HepG2 (cell line): ENCODE data around the gene GATA5. TPM values are rescaled to one million over a fixed set of nuclear protein-coding genes. Genes with fewer than 3 reads are reported as not detected.

Experiments used
- ATAC-seq: fragments of 200-7000 bp; cut with Tn5 transposase; 3 replicates; pipeline ENCODE4 v1.9.1; 2020; ENCODE audit warnings: mild to moderate bottlenecking, moderate library complexity
- BruUV-seq: library from RNA; stranded (reverse); fragments of 400-500 nt; replicated peaks from 2 replicates; lab custom pipeline; 2021; lab: Mats Ljungman, UMichigan
- CTCF ChIA-PET: fragments of 300-600 bp; formaldehyde crosslinking; extraction: SDS; loops from one replicate; lab custom pipeline; 2021; ENCODE audit warnings: low total read pairs, inconsistent platforms, low intra/inter-chr PET ratio; lab: Yijun Ruan, JAX
- POLR2A ChIA-PET: fragments of 350-600 bp; sonication (Branson Sonifier 250); formaldehyde crosslinking; loops from one replicate; lab custom pipeline; 2020; ENCODE audit warnings: antibody characterized with exemption, inconsistent platforms; lab: Yijun Ruan, JAX
- DNase-seq: peaks from one replicate; pipeline ENCODE4 v3.0.0-alpha.2; 2015; ENCODE audit warnings: low spot score
- FAIRE-seq: peaks from 3 replicates; lab custom pipeline; 2011; peaks lifted over from hg19 to GRCh38; lab: Jason Lieb, UNC
- H2AFZ ChIP-seq: one replicate; pipeline ENCODE4 v1.6.1; 2011; ENCODE audit warnings: low read length, inconsistent platforms
- H3K27ac ChIP-seq: fragments of 300-600 bp; 3 replicates; pipeline ENCODE4 v1.8.0; 2011; ENCODE audit warnings: mixed run types, mild to moderate bottlenecking, mixed read lengths, low read length, inconsistent platforms; ENCODE audit not compliant: insufficient read depth; ENCODE audit errors: extremely low read length
- H3K27me3 ChIP-seq, 2 experiments: fragments of 200-600 bp in 1 of 2; 2 replicates in 1 of 2; 3 replicates in 1 of 2; pipeline versions ENCODE4 v1.6.0 to v1.8.0; 2011; ENCODE audit warnings: low read length in 2 of 2, mild to moderate bottlenecking in 2 of 2, moderate library complexity in 2 of 2, inconsistent platforms in 1 of 2; ENCODE audit not compliant: insufficient read depth in 2 of 2, control insufficient read depth in 1 of 2
- H3K36me3 ChIP-seq, 2 experiments: fragments of 200-600 bp in 1 of 2; replicated peaks in 1 of 2; 2 replicates in 1 of 2; 3 replicates in 1 of 2; pipeline versions ENCODE4 v1.5.1 to v1.8.0; 2011; ENCODE audit warnings: low read length in 2 of 2, inconsistent platforms in 1 of 2; ENCODE audit not compliant: insufficient read depth in 2 of 2, control insufficient read depth in 1 of 2
- H3K4me1 ChIP-seq: 2 replicates; pipeline ENCODE4 v1.5.1; 2012; ENCODE audit warnings: low read length, inconsistent platforms; ENCODE audit not compliant: insufficient read depth
- H3K4me2 ChIP-seq: 2 replicates; pipeline ENCODE4 v1.6.0; 2011; ENCODE audit warnings: low read depth, low read length, inconsistent platforms
- H3K4me3 ChIP-seq, 3 experiments: fragments of 200-600 bp in 1 of 3; sonication (generic), shearing (Covaris generic) in 1 of 3; replicated peaks in 1 of 3; 2 replicates each; pipeline ENCODE4 v1.5.1; 2011 to 2016; ENCODE audit warnings: low read length in 3 of 3, inconsistent platforms in 2 of 3, low read depth in 2 of 3, mild to moderate bottlenecking in 2 of 3, control low read depth in 1 of 3, mixed read lengths in 1 of 3; ENCODE audit not compliant: insufficient read depth in 1 of 3
- H3K79me2 ChIP-seq: one replicate; pipeline ENCODE4 v1.6.1; 2011; ENCODE audit warnings: low read length, inconsistent platforms; ENCODE audit not compliant: insufficient read depth
- H3K9ac ChIP-seq: 2 replicates; pipeline ENCODE4 v1.6.0; 2011; ENCODE audit warnings: mild to moderate bottlenecking, low read depth, low read length, inconsistent platforms; ENCODE audit not compliant: insufficient read depth
- H3K9me3 ChIP-seq: 2 replicates; pipeline ENCODE4 v1.5.1; 2012; ENCODE audit warnings: mild to moderate bottlenecking, low read length
- H4K20me1 ChIP-seq: 2 replicates; pipeline ENCODE4 v1.6.0; 2011; ENCODE audit warnings: inconsistent platforms, mild to moderate bottlenecking, low read length, moderate library complexity; ENCODE audit not compliant: insufficient read depth
- CHD4 ChIP-seq: fragments of 200-600 bp; sonication (generic); IDR thresholded peaks from 2 replicates; pipeline ENCODE4 v1.7.0; 2017; ENCODE audit warnings: mild to moderate bottlenecking, low read length, borderline replicate concordance
- EEA1 ChIP-seq: sonication (generic); formaldehyde crosslinking; IDR thresholded peaks from 2 replicates; pipeline ENCODE4 v1.5.1; 2020; ENCODE audit warnings: mild to moderate bottlenecking, missing genetic modification reagents, borderline replicate concordance
- GTF2F1 ChIP-seq: fragments of 150-350 bp; IDR thresholded peaks from 2 replicates; pipeline ENCODE4 v1.6.1; 2014; ENCODE audit warnings: low read length
- NFE2 ChIP-seq: sonication (generic); formaldehyde crosslinking; IDR thresholded peaks from 2 replicates; pipeline ENCODE4 v1.4.0; 2020; ENCODE audit warnings: missing genetic modification reagents
- NRL ChIP-seq: sonication (generic); formaldehyde crosslinking; IDR thresholded peaks from 2 replicates; pipeline ENCODE4 v1.5.0; 2020; ENCODE audit warnings: missing genetic modification reagents, mild to moderate bottlenecking, moderate library complexity, borderline replicate concordance
- POGZ ChIP-seq: sonication (generic); formaldehyde crosslinking; IDR thresholded peaks from 2 replicates; pipeline ENCODE4 v1.4.0; 2020; ENCODE audit warnings: mild to moderate bottlenecking, missing genetic modification reagents
- RFXANK ChIP-seq: IDR thresholded peaks from 2 replicates; pipeline ENCODE4 v1.6.1; 2016
- WGBS: methylation state at CpG from one replicate; pipeline ENCODE4 v1.1.6; 2017; ENCODE audit warnings: low lambda C conversion rate; 5-methylcytosine and 5-hydroxymethylcytosine counted together
- in situ Hi-C: cut with HindIII; loops from 2 replicates; pipeline ENCODE4 v1.10.0; 2017; ENCODE audit warnings: low pct_unique_long_range_greater_than_20kb; ENCODE audit not compliant: extremely low pct_ligation_motif_present
- intact Hi-C: fragments of 100-400 bp; cut with micrococcal nuclease; formaldehyde crosslinking; loops from one replicate; pipeline ENCODE4 v1.10.0; 2022; ENCODE audit not compliant: unreplicated experiment
- polyA plus RNA-seq, 8 experiments: library from polyadenylated mRNA; depleted of rRNA in 3 of 8; stranded (reverse) in 7 of 8; unstranded in 1 of 8; fragments of >200 nt; fragmentation: Illumina TruSeq in 4 of 8; extraction: Trizol in 4 of 8; gene quantifications; 2 replicates each; pipeline versions ENCODE4 v1.2.1 to v1.2.3, GENCODE V29; 2011 to 2016; ENCODE audit warnings: low read depth in 4 of 8, missing spikeins in 1 of 8, mixed read lengths in 1 of 8; ENCODE audit not compliant: insufficient read depth in 1 of 8
- total RNA-seq, 5 experiments: library from RNA; depleted of rRNA; stranded (reverse); fragments of >200 nt; fragmentation: Illumina TruSeq; extraction: Trizol; gene quantifications; 2 replicates each; pipeline ENCODE4 v1.2.3, GENCODE V29; 2016; ENCODE audit warnings: low read depth in 1 of 5
- TF ChIP-seq, protein P1 (sequence below): sonication (generic); formaldehyde crosslinking; IDR thresholded peaks from 2 replicates; pipeline ENCODE4 v1.8.1; 2023; ENCODE audit warnings: mild to moderate bottlenecking, inconsistent platforms, moderate library complexity, missing genetic modification reagents, borderline replicate concordance
- TF ChIP-seq, protein P2 (sequence below): sonication (generic); formaldehyde crosslinking; IDR thresholded peaks from 2 replicates; pipeline ENCODE4 v1.4.0; 2020; ENCODE audit warnings: missing genetic modification reagents, borderline replicate concordance
- TF ChIP-seq, protein P3 (sequence below): fragments of 450-650 bp; IDR thresholded peaks from 2 replicates; pipeline ENCODE4 v1.6.1; 2017

Gene GATA5
- total and polyA plus RNA-seq, 2 of the 13 experiments (the other 11 are each of a cell fraction or from before 2014, with no cell fraction given): 0.12 to 0.20 TPM

DNA sequence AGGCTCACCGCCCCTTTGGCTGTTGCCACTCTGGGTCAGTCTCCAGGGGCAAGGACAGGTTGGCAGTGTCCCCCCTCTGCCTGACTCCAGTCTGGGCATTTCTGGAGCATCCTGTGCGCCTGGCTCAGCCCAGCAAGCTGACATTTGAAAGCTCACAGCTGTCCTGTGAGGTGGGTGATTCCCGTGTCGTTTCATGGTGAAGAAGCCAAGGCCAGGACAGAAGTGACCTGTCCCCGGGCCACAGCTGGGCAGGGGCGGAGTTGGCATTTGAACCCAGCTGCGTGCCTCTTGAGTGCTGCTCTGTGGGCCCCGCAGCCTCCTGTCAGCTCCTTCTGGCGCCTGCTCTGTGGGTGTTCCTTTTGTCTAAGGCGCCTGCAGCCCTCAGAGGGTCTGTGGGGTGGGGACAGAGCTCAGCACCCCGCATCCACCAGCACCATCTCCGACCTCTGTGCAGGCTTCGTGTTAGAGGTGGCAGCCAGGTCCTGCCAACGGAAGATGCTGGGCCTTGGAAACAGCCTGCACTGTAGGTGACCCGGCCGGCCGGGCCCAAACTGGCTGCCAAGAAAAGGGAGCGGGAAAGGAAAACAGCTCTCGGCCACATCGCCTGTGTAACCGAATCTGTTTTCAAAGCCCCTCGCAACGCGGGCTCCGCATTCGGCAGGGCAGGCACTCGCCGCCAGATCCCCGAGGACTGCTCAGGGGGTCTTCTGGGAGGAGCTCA lies 5.8 kb upstream of the GATA5 start:
- H3K4me3 ChIP-seq: no peak overlapping the region
- H3K27me3 ChIP-seq: peaks cover 39 to 88% of the 10 kb centered on the region in 2 experiments
- H3K9ac ChIP-seq: no peak overlapping the region
- no peaks in the 10 kb centered on the region for H3K79me2 ChIP-seq
- no peak overlapping the region for H2AFZ ChIP-seq
- H3K27ac ChIP-seq: no peak overlapping the region
- in situ Hi-C loops: no loop called here
- WGBS: 51% methylated on average over 25 of the region's 29 CpGs
- H4K20me1 ChIP-seq: peaks cover 9% of the 10 kb centered on the region; the same call in 1 of the 2 replicates
- H3K9me3 ChIP-seq: no peaks in the 10 kb centered on the region
- DNase-seq (no peak), ATAC-seq (no peak), FAIRE-seq (no peak)
- H3K36me3 ChIP-seq: no peaks in the 10 kb centered on the region
- intact Hi-C loops: no loop called here
- no TSS peak for BruUV-seq
- peaks cover 22% of the 10 kb centered on the region for H3K4me1 ChIP-seq
- POLR2A ChIA-PET: no interaction called here
- no peak overlapping the region for H3K4me2 ChIP-seq
- TF ChIP-seq, protein P1, sequence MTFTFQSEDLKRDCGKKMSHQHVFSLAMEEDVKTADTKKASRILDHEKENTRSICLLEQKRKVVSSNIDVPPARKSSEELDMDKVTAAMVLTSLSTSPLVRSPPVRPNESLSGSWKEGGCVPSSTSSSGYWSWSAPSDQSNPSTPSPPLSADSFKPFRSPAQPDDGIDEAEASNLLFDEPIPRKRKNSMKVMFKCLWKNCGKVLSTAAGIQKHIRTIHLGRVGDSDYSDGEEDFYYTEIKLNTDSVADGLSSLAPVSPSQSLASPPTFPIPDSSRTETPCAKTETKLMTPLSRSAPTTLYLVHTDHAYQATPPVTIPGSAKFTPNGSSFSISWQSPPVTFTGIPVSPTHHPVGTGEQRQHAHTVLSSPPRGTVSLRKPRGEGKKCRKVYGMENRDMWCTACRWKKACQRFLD: no peak
- 0 out of 2 replicates have a peak, but pooled peaks have one; percentile 23 for TF ChIP-seq NRL (CRISPR knock-in tag)
- CTCF ChIA-PET: no interaction called here

DNA sequence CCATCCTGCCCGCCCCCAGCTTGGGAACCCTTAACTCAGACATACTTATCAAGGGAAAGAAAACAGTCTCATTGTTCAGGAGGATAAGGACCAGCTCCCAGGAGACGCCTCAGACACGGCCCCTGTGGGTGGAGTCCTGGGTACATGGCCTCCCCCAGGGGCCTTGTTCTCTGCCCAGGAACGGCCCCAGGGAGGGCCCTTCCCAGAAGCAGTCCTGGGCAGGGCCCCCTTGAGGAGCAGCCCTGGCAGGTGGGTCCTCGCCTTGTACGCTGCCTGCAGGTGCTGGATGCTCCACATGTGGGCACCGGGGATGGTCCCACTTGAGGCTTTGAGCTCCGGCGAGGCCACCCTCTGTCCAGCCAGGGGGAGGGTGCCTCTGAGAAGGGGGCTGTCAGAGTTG lies 4.5 kb upstream of the GATA5 start:
- H2AFZ ChIP-seq: no peak overlapping the region
- H3K9me3 ChIP-seq: no peaks in the 10 kb centered on the region
- intact Hi-C loops: no loop called here
- FAIRE-seq (no peak), ATAC-seq (no peak), DNase-seq (no peak)
- H3K4me3 ChIP-seq: no peak overlapping the region
- no peak overlapping the region for H3K27ac ChIP-seq
- H3K4me1 ChIP-seq: peaks cover 9% of the 10 kb centered on the region
- in situ Hi-C loops: no loop called here
- H3K79me2 ChIP-seq: no peaks in the 10 kb centered on the region
- ChIA-PET POLR2A (no interaction called here), CTCF (no interaction called here)
- 37% methylated on average over 7 of the region's 9 CpGs for WGBS
- H3K4me2 ChIP-seq: no peak overlapping the region
- H3K27me3 ChIP-seq: peaks cover 34 to 82% of the 10 kb centered on the region in 2 experiments
- no peak overlapping the region for H3K9ac ChIP-seq
- BruUV-seq: no TSS peak
- H3K36me3 ChIP-seq: no peaks in the 10 kb centered on the region
- peaks cover 9% of the 10 kb centered on the region; the same call in 1 of the 2 replicates for H4K20me1 ChIP-seq
- TF ChIP-seq EEA1 (CRISPR knock-in tag) (no peak), CHD4 (no peak), GTF2F1 (no peak), RFXANK (CRISPR knock-in tag) (no peak), NFE2 (CRISPR knock-in tag) (no peak), POGZ (no peak)
- TF ChIP-seq, protein P2, sequence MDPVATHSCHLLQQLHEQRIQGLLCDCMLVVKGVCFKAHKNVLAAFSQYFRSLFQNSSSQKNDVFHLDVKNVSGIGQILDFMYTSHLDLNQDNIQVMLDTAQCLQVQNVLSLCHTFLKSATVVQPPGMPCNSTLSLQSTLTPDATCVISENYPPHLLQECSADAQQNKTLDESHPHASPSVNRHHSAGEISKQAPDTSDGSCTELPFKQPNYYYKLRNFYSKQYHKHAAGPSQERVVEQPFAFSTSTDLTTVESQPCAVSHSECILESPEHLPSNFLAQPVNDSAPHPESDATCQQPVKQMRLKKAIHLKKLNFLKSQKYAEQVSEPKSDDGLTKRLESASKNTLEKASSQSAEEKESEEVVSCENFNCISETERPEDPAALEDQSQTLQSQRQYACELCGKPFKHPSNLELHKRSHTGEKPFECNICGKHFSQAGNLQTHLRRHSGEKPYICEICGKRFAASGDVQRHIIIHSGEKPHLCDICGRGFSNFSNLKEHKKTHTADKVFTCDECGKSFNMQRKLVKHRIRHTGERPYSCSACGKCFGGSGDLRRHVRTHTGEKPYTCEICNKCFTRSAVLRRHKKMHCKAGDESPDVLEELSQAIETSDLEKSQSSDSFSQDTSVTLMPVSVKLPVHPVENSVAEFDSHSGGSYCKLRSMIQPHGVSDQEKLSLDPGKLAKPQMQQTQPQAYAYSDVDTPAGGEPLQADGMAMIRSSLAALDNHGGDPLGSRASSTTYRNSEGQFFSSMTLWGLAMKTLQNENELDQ (CRISPR knock-in tag): no peak
- TF ChIP-seq, protein P3, sequence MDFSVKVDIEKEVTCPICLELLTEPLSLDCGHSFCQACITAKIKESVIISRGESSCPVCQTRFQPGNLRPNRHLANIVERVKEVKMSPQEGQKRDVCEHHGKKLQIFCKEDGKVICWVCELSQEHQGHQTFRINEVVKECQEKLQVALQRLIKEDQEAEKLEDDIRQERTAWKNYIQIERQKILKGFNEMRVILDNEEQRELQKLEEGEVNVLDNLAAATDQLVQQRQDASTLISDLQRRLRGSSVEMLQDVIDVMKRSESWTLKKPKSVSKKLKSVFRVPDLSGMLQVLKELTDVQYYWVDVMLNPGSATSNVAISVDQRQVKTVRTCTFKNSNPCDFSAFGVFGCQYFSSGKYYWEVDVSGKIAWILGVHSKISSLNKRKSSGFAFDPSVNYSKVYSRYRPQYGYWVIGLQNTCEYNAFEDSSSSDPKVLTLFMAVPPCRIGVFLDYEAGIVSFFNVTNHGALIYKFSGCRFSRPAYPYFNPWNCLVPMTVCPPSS: no peak
